ENCODE results near the gene APC. TPM values are rescaled to one million over a fixed set of nuclear protein-coding genes. Genes with fewer than 3 reads are reported as not detected.

APC gene
- total RNA-seq, 1 experiment from 2014 or later: 5.9 TPM

DNA sequence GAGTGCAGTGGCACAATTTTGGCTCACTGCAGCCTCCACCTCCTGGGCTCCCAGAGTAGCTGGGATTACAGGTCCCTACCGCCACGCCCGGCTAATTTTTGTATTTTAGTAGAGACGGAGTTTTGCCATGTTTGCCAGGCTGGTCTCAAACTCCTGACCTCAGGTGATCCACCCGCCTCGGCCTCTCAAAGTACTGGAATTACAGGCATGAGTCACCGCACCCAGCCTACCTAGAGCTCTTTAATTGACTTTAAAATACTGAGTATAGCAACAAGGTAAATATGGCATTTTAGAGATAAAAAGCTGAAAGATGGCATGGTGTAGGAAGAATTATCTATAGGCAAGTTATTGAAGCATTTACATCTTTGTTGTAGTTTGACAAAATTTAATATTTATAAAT, 21.0 kb downstream of the APC start:
- no peak for DNase-seq (ENCODE audit: low read depth)
- in situ Hi-C loops (cut with HindIII; ENCODE audit: low pct_unique_long_range_greater_than_20kb, low sequenced_read_pairs): no loop called here

- in situ Hi-C loops (cut with HindIII; ENCODE audit: low pct_unique_long_range_greater_than_20kb, low sequenced_read_pairs): no loop called here
These were observed 24.6 kb downstream of the APC start for GRCh38 chr5:112762113-112762810.

GRCh38 chr5:112763165-112763564, 25.5 kb downstream of the APC start:
- DNase-seq (ENCODE audit: low read depth): no peak
- in situ Hi-C loops (cut with HindIII; ENCODE audit: low pct_unique_long_range_greater_than_20kb, low sequenced_read_pairs): no loop called here

More at GRCh38 chr5:112762113-112762810, 24.6 kb downstream of the APC start:
- no peak for DNase-seq (ENCODE audit: low read depth)

DNA sequence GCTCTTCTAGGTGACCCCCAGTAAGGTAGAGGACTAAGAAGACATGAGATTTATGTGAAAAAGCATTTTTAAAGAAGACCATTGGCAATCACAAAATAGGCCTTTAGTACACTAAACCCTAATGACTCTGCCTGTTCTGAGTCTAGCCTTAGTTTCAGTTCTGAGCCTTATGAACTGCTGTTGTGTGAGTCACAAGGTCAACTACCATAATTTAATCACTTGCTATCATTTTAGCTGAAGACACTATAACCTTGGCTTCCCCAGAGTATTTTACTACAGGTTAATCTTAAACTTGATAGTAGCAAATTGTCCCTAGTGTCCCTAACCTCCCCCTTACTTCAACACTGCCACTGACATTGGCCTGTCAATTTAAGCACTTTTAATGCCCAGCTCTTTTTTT, 34.4 kb downstream of the APC start:
- in situ Hi-C loops (cut with HindIII; ENCODE audit: low pct_unique_long_range_greater_than_20kb, low sequenced_read_pairs): no loop called here
- no peak for DNase-seq (ENCODE audit: low read depth)

- in situ Hi-C loops (cut with HindIII; ENCODE audit: low pct_unique_long_range_greater_than_20kb, low sequenced_read_pairs): no loop called here
- DNase-seq (ENCODE audit: low read depth): no peak
These were observed 38.7 kb downstream of the APC start for GRCh38 chr5:112776301-112776856.

- DNase-seq (ENCODE audit: low read depth): no peak
- in situ Hi-C loops (cut with HindIII; ENCODE audit: low pct_unique_long_range_greater_than_20kb, low sequenced_read_pairs): no loop called here
These were observed 41.8 kb downstream of the APC start for GRCh38 chr5:112779531-112779930.

- no peak for DNase-seq (ENCODE audit: low read depth)
- in situ Hi-C loops (cut with HindIII; ENCODE audit: low pct_unique_long_range_greater_than_20kb, low sequenced_read_pairs): no loop called here
These were observed 47.0 kb downstream of the APC start for GRCh38 chr5:112784726-112785125.

DNA sequence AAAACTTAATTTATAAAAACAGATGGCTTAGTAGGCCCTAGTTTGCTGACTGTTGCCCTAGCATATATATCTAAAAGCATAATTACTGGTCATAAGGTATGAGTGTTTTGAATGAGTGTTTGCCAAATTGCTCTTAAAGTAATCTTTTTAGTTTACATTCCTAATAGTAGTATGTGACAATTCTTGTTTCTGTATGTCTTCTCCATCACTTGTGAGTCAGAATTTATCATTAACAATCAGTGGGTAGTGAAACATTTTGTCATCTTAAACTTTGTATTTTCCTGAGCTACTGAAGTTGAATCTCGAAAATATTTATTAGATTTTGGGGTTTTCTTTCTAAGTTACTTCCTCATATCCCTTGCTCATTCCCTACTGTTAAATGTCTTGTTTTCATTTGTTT, 49.6 kb downstream of the APC start:
- no peak for DNase-seq (ENCODE audit: low read depth)
- in situ Hi-C loops (cut with HindIII; ENCODE audit: low pct_unique_long_range_greater_than_20kb, low sequenced_read_pairs): no loop called here

DNA sequence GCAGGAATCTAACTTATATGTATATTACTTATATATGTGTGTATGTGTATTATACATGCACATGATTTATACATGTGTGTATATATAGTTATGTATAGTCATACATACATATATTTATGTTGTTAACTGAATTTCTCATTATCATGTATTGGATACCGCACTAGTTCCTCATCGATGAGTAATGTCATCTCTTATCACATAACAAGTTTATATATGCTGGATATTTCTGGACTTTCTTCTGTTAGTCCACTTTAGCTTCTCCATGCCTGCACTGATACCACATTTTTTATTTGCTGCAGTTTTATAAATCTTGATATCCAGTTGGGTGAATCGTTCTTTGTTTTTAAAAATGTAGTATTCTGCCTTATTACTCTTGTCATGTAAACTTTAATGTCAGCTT, 50.2 kb downstream of the APC start:
- in situ Hi-C loops (cut with HindIII; ENCODE audit: low pct_unique_long_range_greater_than_20kb, low sequenced_read_pairs): no loop called here
- DNase-seq (ENCODE audit: low read depth): no peak

GRCh38 chr5:112793201-112793600, 55.5 kb downstream of the APC start:
- DNase-seq (ENCODE audit: low read depth): no peak
- in situ Hi-C loops (cut with HindIII; ENCODE audit: low pct_unique_long_range_greater_than_20kb, low sequenced_read_pairs): no loop called here

- DNase-seq (ENCODE audit: low read depth): no peak
- in situ Hi-C loops (cut with HindIII; ENCODE audit: low pct_unique_long_range_greater_than_20kb, low sequenced_read_pairs): no loop called here
These were observed 56.7 kb downstream of the APC start for GRCh38 chr5:112794410-112794809.

DNA sequence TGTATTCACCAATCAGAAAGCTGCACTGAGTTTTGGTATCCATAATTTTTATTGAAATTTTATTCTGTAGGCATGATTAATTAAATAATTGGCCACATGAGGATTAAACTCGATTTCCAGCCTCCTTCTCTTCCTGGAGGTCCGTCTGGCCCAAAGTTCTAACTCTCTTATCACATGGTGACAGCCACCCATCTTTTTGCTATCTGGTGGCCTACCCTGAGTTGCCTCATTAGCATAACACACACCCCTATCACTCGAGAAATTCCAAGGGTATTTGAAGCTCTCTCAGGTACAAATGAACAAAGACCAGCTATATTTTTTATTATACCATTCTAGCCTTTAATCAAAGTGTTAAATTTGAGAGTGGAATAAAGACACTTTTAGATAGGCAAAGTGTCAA, 57.7 kb downstream of the APC start:
- DNase-seq (ENCODE audit: low read depth): no peak
- in situ Hi-C loops (cut with HindIII; ENCODE audit: low pct_unique_long_range_greater_than_20kb, low sequenced_read_pairs): no loop called here

DNA sequence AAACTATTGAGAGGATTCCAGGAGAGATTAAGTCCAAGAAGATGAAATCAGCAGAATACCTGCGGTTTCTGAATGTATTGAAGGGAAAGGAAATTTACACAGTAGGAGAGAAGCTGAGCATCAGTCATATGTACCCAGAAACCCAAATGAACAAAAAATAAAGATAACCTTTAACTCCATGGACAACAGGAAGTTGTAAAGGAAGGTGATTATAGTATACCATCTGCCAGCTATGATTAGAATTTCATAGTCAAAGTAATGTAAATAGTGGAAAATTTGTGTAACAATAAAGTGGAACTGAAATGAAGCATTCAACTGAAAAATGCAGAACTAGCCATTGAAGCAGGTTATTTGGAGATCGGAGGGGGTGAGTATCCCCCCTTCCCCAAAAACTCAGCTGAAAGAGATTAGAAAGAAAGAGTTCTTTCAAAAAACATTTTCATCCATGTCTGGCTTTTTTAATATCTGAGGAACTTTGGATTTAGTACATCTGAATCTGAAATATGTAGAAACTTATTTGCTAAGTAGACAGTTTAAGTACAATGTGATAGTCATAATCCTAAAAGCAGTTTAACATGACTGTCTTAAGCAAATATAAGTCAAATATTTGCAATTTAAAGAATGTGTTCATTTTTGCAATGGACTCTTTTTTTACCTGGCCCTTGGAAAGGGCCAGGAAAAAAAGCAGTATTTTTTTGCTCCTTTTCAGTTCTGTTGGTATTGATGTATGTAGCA, 58.4 kb downstream of the APC start:
- in situ Hi-C loops (cut with HindIII; ENCODE audit: low pct_unique_long_range_greater_than_20kb, low sequenced_read_pairs): no loop called here
- no peak for DNase-seq (ENCODE audit: low read depth)

- no peak for DNase-seq (ENCODE audit: low read depth)
- in situ Hi-C loops (cut with HindIII; ENCODE audit: low pct_unique_long_range_greater_than_20kb, low sequenced_read_pairs): no loop called here
These were observed 62.0 kb downstream of the APC start for GRCh38 chr5:112799661-112800060.

GRCh38 chr5:112800891-112801290, 63.2 kb downstream of the APC start:
- DNase-seq (ENCODE audit: low read depth): no peak
- in situ Hi-C loops (cut with HindIII; ENCODE audit: low pct_unique_long_range_greater_than_20kb, low sequenced_read_pairs): no loop called here

DNA sequence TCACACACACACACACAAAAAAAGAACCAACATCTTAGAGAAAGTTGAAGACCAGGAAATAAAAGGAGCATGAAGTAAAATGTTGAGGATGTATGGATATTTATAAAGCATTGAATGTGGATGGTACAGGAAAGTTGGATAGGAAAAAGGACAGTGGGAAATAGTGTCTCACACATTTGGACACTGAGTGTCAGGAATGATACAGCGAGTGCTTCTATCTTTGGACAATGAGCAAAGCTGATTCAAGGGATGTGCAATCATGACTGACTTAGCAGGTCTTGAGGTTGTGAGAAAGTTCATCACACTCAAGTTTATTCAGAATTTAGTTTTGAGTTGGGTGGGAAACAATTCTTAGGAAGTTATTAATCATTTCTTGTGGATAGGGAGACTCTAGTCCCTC, 73.3 kb downstream of the APC start:
- DNase-seq (ENCODE audit: low read depth): no peak
- in situ Hi-C loops (cut with HindIII; ENCODE audit: low pct_unique_long_range_greater_than_20kb, low sequenced_read_pairs): no loop called here

GRCh38 chr5:112812549-112812948, 74.9 kb downstream of the APC start:
- in situ Hi-C loops (cut with HindIII; ENCODE audit: low pct_unique_long_range_greater_than_20kb, low sequenced_read_pairs): no loop called here
- no peak for DNase-seq (ENCODE audit: low read depth)

DNA sequence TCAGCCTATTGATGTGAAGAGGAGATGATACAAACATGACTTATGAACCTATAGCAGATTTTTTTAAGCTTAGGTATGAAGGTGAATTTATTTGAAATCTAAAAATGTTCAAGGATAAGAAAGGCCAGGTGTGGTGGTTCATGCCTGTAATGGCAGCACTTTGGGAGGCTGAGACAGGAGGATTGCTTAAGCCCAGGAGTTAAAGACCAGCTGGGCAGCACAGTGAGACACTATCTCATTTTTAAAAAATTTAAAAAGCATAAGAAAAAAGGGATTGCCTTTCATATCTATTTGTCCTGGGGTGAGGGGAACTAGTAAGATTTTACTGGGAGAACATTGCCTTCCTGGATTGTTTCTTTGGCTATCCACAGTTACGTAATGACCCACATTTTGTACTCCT, 82.6 kb downstream of the APC start:
- DNase-seq (ENCODE audit: low read depth): no peak
- in situ Hi-C loops (cut with HindIII; ENCODE audit: low pct_unique_long_range_greater_than_20kb, low sequenced_read_pairs): no loop called here

- DNase-seq (ENCODE audit: low read depth): no peak
- in situ Hi-C loops (cut with HindIII; ENCODE audit: low pct_unique_long_range_greater_than_20kb, low sequenced_read_pairs): no loop called here
These were observed 84.8 kb downstream of the APC start for GRCh38 chr5:112822456-112822855.

GRCh38 chr5:112823181-112823580, 85.5 kb downstream of the APC start:
- in situ Hi-C loops (cut with HindIII; ENCODE audit: low pct_unique_long_range_greater_than_20kb, low sequenced_read_pairs): no loop called here
- no peak for DNase-seq (ENCODE audit: low read depth)

Measured in Caki2 (cell line).